ENCODE results near the gene TFAP2D.

Gene TFAP2D

GRCh38 chr6:50791900-50792508 lies 78.7 kb downstream of the TFAP2D start:
- H3K4me1 ChIP-seq (ENCODE audit: control insufficient read depth, insufficient read depth, low read length) = no peaks in the 10 kb centered on the region
- H3K4me3 ChIP-seq (ENCODE audit: low read length in 2 of 2) = no peak overlapping the region
- H3K9ac ChIP-seq (ENCODE audit: low read length in 2 of 2) = no peak overlapping the region
- H3K36me3 ChIP-seq (ENCODE audit: control insufficient read depth in 2 of 2, insufficient read depth in 2 of 2, low read length in 2 of 2) = no peaks in the 10 kb centered on the region
- no peaks in the 10 kb centered on the region for H3K27me3 ChIP-seq (ENCODE audit: control insufficient read depth in 1 of 2, insufficient read depth in 2 of 2, low read length in 2 of 2)
- H3K9me3 ChIP-seq (ENCODE audit: control insufficient read depth in 2 of 2, low read length in 2 of 2) = no peaks in the 10 kb centered on the region
- H3K27ac ChIP-seq (ENCODE audit: low read length) = no peak overlapping the region

DNA sequence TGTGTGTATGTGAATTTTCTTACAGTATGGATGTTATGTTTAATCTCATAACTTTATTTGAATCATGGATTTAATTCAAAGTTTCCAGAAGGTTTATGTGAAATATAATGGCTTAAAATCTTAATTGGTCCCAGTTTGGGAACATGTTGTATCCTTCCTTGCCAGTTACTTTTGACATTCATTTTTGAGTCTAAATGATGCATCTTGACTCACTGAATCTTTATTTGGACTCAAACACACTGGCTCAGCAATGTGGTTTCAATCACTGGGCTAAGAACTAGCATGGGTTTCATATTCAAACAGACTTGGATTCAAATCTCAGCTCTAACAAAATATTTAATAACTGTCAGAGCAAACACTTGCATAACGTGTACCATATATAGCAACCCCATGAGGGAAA lies 79.4 kb downstream of the TFAP2D start:
- Histone ChIP-seq H3K9ac (ENCODE audit: low read length in 2 of 2) (no peak overlapping the region), H3K27me3 (ENCODE audit: control insufficient read depth in 1 of 2, insufficient read depth in 2 of 2, low read length in 2 of 2) (no peaks in the 10 kb centered on the region), H3K9me3 (ENCODE audit: control insufficient read depth in 2 of 2, low read length in 2 of 2) (no peaks in the 10 kb centered on the region), H3K4me3 (ENCODE audit: low read length in 2 of 2) (no peak overlapping the region), H3K4me1 (ENCODE audit: control insufficient read depth, insufficient read depth, low read length) (no peaks in the 10 kb centered on the region), H3K36me3 (ENCODE audit: control insufficient read depth in 2 of 2, insufficient read depth in 2 of 2, low read length in 2 of 2) (no peaks in the 10 kb centered on the region), H3K27ac (ENCODE audit: low read length) (no peak overlapping the region)

- no peak overlapping the region for H3K9ac ChIP-seq (ENCODE audit: low read length in 2 of 2)
- H3K27ac ChIP-seq (ENCODE audit: low read length) = no peak overlapping the region
- no peaks in the 10 kb centered on the region for H3K36me3 ChIP-seq (ENCODE audit: control insufficient read depth in 2 of 2, insufficient read depth in 2 of 2, low read length in 2 of 2)
- no peaks in the 10 kb centered on the region for H3K9me3 ChIP-seq (ENCODE audit: control insufficient read depth in 2 of 2, low read length in 2 of 2)
- H3K27me3 ChIP-seq (ENCODE audit: control insufficient read depth in 1 of 2, insufficient read depth in 2 of 2, low read length in 2 of 2) = no peaks in the 10 kb centered on the region
- H3K4me3 ChIP-seq (ENCODE audit: low read length in 2 of 2) = no peak overlapping the region
- no peaks in the 10 kb centered on the region for H3K4me1 ChIP-seq (ENCODE audit: control insufficient read depth, insufficient read depth, low read length)
These were observed 82.2 kb downstream of the TFAP2D start for GRCh38 chr6:50795574-50795973.

- H3K4me1 ChIP-seq (ENCODE audit: control insufficient read depth, insufficient read depth, low read length) = no peaks in the 10 kb centered on the region
- no peaks in the 10 kb centered on the region for H3K9me3 ChIP-seq (ENCODE audit: control insufficient read depth in 2 of 2, low read length in 2 of 2)
- H3K4me3 ChIP-seq (ENCODE audit: low read length in 2 of 2) = no peak overlapping the region
- no peak overlapping the region for H3K9ac ChIP-seq (ENCODE audit: low read length in 2 of 2)
- H3K27me3 ChIP-seq (ENCODE audit: control insufficient read depth in 1 of 2, insufficient read depth in 2 of 2, low read length in 2 of 2) = peaks cover 0 to 2% of the 10 kb centered on the region in 2 donors
- no peak overlapping the region for H3K27ac ChIP-seq (ENCODE audit: low read length)
- no peaks in the 10 kb centered on the region for H3K36me3 ChIP-seq (ENCODE audit: control insufficient read depth in 2 of 2, insufficient read depth in 2 of 2, low read length in 2 of 2)
These were observed 91.0 kb downstream of the TFAP2D start for GRCh38 chr6:50804283-50804682.

- no peaks in the 10 kb centered on the region for H3K9me3 ChIP-seq (ENCODE audit: control insufficient read depth in 2 of 2, low read length in 2 of 2)
- H3K27me3 ChIP-seq (ENCODE audit: control insufficient read depth in 1 of 2, insufficient read depth in 2 of 2, low read length in 2 of 2) = peaks cover 0 to 2% of the 10 kb centered on the region in 2 donors
- no peak overlapping the region for H3K4me3 ChIP-seq (ENCODE audit: low read length in 2 of 2)
These were observed 93.7 kb downstream of the TFAP2D start for GRCh38 chr6:50807035-50807434.

GRCh38 chr6:50815436-50816114 lies 102.2 kb downstream of the TFAP2D start:
- Histone ChIP-seq H3K36me3 (ENCODE audit: control insufficient read depth in 2 of 2, insufficient read depth in 2 of 2, low read length in 2 of 2) (no peaks in the 10 kb centered on the region), H3K9ac (ENCODE audit: low read length in 2 of 2) (no peak overlapping the region), H3K4me1 (ENCODE audit: control insufficient read depth, insufficient read depth, low read length) (peaks cover 12% of the 10 kb centered on the region), H3K9me3 (ENCODE audit: control insufficient read depth in 2 of 2, low read length in 2 of 2) (no peaks in the 10 kb centered on the region), H3K4me3 (ENCODE audit: low read length in 2 of 2) (peak overlapping the region; percentile 50 to 59), H3K27ac (ENCODE audit: low read length) (no peak overlapping the region), H3K27me3 (ENCODE audit: control insufficient read depth in 1 of 2, insufficient read depth in 2 of 2, low read length in 2 of 2) (peaks cover 34 to 40% of the 10 kb centered on the region in 2 donors)

More at GRCh38 chr6:50807035-50807434, 93.7 kb downstream of the TFAP2D start:
- H3K27ac ChIP-seq (ENCODE audit: low read length) = no peak overlapping the region
- no peaks in the 10 kb centered on the region for H3K36me3 ChIP-seq (ENCODE audit: control insufficient read depth in 2 of 2, insufficient read depth in 2 of 2, low read length in 2 of 2)
- no peaks in the 10 kb centered on the region for H3K4me1 ChIP-seq (ENCODE audit: control insufficient read depth, insufficient read depth, low read length)
- H3K9ac ChIP-seq (ENCODE audit: low read length in 2 of 2) = no peak overlapping the region

DNA sequence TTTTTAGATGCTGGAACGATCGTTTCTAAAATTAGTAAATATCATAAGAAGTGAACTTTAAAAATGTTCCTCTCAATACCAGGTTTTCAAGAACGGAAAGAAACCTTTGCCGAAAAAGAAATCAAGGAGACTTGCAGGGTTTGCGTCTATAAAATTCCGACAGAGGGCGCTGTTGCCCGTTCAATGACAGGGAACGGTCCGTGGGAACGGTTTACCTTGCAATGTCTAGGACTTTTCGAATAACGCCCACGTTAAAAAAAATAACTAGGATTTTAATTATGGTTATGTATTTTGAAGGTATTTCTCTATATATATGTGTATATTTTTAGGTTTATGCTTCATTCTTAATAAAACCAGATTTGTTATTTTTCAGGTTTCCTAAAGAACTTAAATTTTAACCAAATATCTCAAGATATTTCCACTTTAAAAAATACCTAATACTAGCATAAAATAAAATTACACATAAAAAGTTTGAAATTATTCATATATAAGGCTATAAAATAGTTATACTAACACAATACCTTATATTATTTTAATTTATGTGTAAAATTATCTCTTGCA lies 102.9 kb downstream of the TFAP2D start:
- Histone ChIP-seq H3K4me3 (ENCODE audit: low read length in 2 of 2) (peak overlapping the region; percentile 50 to 59), H3K27me3 (ENCODE audit: control insufficient read depth in 1 of 2, insufficient read depth in 2 of 2, low read length in 2 of 2) (peaks cover 40 to 46% of the 10 kb centered on the region in 2 donors), H3K36me3 (ENCODE audit: control insufficient read depth in 2 of 2, insufficient read depth in 2 of 2, low read length in 2 of 2) (no peaks in the 10 kb centered on the region), H3K4me1 (ENCODE audit: control insufficient read depth, insufficient read depth, low read length) (peaks cover 13% of the 10 kb centered on the region), H3K9ac (ENCODE audit: low read length in 2 of 2) (no peak overlapping the region), H3K9me3 (ENCODE audit: control insufficient read depth in 2 of 2, low read length in 2 of 2) (no peaks in the 10 kb centered on the region), H3K27ac (ENCODE audit: low read length) (no peak overlapping the region)

- Histone ChIP-seq H3K27me3 (ENCODE audit: control insufficient read depth in 1 of 2, insufficient read depth in 2 of 2, low read length in 2 of 2) (peaks cover 47 to 56% of the 10 kb centered on the region in 2 donors), H3K4me3 (ENCODE audit: low read length in 2 of 2) (no peak overlapping the region), H3K4me1 (ENCODE audit: control insufficient read depth, insufficient read depth, low read length) (peaks cover 13% of the 10 kb centered on the region), H3K36me3 (ENCODE audit: control insufficient read depth in 2 of 2, insufficient read depth in 2 of 2, low read length in 2 of 2) (no peaks in the 10 kb centered on the region), H3K9ac (ENCODE audit: low read length in 2 of 2) (no peak overlapping the region), H3K9me3 (ENCODE audit: control insufficient read depth in 2 of 2, low read length in 2 of 2) (no peaks in the 10 kb centered on the region), H3K27ac (ENCODE audit: low read length) (no peak overlapping the region)
These were observed 103.8 kb downstream of the TFAP2D start for GRCh38 chr6:50816947-50817645.

DNA sequence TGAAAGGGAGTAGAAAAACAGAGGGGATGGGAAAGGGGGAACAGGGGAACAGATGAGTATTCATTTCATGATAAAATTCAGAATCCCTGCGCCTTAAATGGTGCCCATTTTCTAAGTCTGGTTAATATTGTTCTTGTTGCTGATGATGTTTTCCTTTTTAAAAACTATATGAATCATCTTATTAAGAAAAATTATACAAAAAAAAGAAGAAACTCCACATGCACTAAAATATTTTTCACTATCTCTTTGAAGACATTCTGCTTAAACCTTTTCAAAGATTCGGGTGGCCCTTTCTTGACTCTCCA lies 104.3 kb downstream of the TFAP2D start:
- no peaks in the 10 kb centered on the region for H3K9me3 ChIP-seq (ENCODE audit: control insufficient read depth in 2 of 2, low read length in 2 of 2)
- no peak overlapping the region for H3K27ac ChIP-seq (ENCODE audit: low read length)
- peaks cover 13% of the 10 kb centered on the region for H3K4me1 ChIP-seq (ENCODE audit: control insufficient read depth, insufficient read depth, low read length)
- H3K27me3 ChIP-seq (ENCODE audit: control insufficient read depth in 1 of 2, insufficient read depth in 2 of 2, low read length in 2 of 2) = peaks cover 51 to 61% of the 10 kb centered on the region in 2 donors
- H3K9ac ChIP-seq (ENCODE audit: low read length in 2 of 2) = no peak overlapping the region
- no peak overlapping the region for H3K4me3 ChIP-seq (ENCODE audit: low read length in 2 of 2)
- H3K36me3 ChIP-seq (ENCODE audit: control insufficient read depth in 2 of 2, insufficient read depth in 2 of 2, low read length in 2 of 2) = no peaks in the 10 kb centered on the region

DNA sequence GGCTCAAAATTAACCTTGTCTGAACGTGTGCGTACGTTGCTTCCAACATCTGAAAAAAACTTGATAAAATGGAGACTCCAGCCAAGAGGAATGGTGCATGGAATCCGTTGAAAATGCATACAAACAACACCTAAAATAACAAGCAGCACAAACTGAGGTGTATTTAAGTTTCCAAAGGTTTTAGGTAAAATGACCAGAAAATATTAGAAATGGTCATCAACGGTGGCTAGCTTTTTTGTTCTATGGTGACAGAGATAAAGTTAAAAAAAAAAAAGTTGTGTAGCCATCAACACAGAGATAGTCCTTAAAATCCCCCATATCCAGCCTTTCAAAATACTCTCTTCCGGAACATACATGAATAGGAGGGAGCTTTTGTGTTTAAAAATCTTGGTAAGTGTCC lies 104.7 kb downstream of the TFAP2D start:
- H3K9me3 ChIP-seq (ENCODE audit: control insufficient read depth in 2 of 2, low read length in 2 of 2) = no peaks in the 10 kb centered on the region
- peaks cover 53 to 64% of the 10 kb centered on the region in 2 donors for H3K27me3 ChIP-seq (ENCODE audit: control insufficient read depth in 1 of 2, insufficient read depth in 2 of 2, low read length in 2 of 2)
- H3K4me1 ChIP-seq (ENCODE audit: control insufficient read depth, insufficient read depth, low read length) = peaks cover 14% of the 10 kb centered on the region
- no peaks in the 10 kb centered on the region for H3K36me3 ChIP-seq (ENCODE audit: control insufficient read depth in 2 of 2, insufficient read depth in 2 of 2, low read length in 2 of 2)
- H3K4me3 ChIP-seq (ENCODE audit: low read length in 2 of 2) = no peak overlapping the region
- no peak overlapping the region for H3K27ac ChIP-seq (ENCODE audit: low read length)
- no peak overlapping the region for H3K9ac ChIP-seq (ENCODE audit: low read length in 2 of 2)
